ENCODE data around the gene UBXN2A.
A peak's percentile ranks its signal among the peaks of the same experiment; 100 is the strongest.

The UBXN2A gene

GRCh38 chr2:23953625-23954024, 13.4 kb downstream of the UBXN2A start:
- in situ Hi-C loops (cut with HindIII; ENCODE audit: low sequenced_read_pairs) = no loop called here
- no peak overlapping the region for H3K4me3 ChIP-seq (ENCODE audit: low read depth, low read length)
- DNase-seq (ENCODE audit: low read depth) = no peak
- TF ChIP-seq CTCF (IDR thresholded peaks at IDR 0.05; ENCODE audit: low read depth, low read length, missing control alignments) = no peak

GRCh38 chr2:23954325-23955014, 14.2 kb downstream of the UBXN2A start:
- TF ChIP-seq CTCF (IDR thresholded peaks at IDR 0.05; ENCODE audit: low read depth, low read length, missing control alignments) = peak; percentile 56
- in situ Hi-C loops (cut with HindIII; ENCODE audit: low sequenced_read_pairs) = no loop called here
- H3K4me3 ChIP-seq (ENCODE audit: low read depth, low read length) = peak overlapping the region; percentile 21
- no peak for DNase-seq (ENCODE audit: low read depth)

GRCh38 chr2:23967846-23968245, 27.6 kb downstream of the UBXN2A start:
- DNase-seq (ENCODE audit: low read depth) = no peak
- no peak for TF ChIP-seq CTCF (IDR thresholded peaks at IDR 0.05; ENCODE audit: low read depth, low read length, missing control alignments)
- H3K4me3 ChIP-seq (ENCODE audit: low read depth, low read length) = no peak overlapping the region
- in situ Hi-C loops (cut with HindIII; ENCODE audit: low sequenced_read_pairs) = no loop called here

GRCh38 chr2:23976883-23977282, 36.6 kb downstream of the UBXN2A start:
- no peak for DNase-seq (ENCODE audit: low read depth)
- TF ChIP-seq CTCF (IDR thresholded peaks at IDR 0.05; ENCODE audit: low read depth, low read length, missing control alignments) = no peak
- H3K4me3 ChIP-seq (ENCODE audit: low read depth, low read length) = no peak overlapping the region
- in situ Hi-C loops (cut with HindIII; ENCODE audit: low sequenced_read_pairs) = no loop called here

GRCh38 chr2:23988371-23988770, 48.1 kb downstream of the UBXN2A start:
- TF ChIP-seq CTCF (IDR thresholded peaks at IDR 0.05; ENCODE audit: low read depth, low read length, missing control alignments) = no peak
- in situ Hi-C loops (cut with HindIII; ENCODE audit: low sequenced_read_pairs) = no loop called here
- no peak overlapping the region for H3K4me3 ChIP-seq (ENCODE audit: low read depth, low read length)
- DNase-seq (ENCODE audit: low read depth) = no peak

GRCh38 chr2:23992931-23993330, 52.7 kb downstream of the UBXN2A start:
- no peak overlapping the region for H3K4me3 ChIP-seq (ENCODE audit: low read depth, low read length)
- in situ Hi-C loops (cut with HindIII; ENCODE audit: low sequenced_read_pairs) = no loop called here

More at GRCh38 chr2:23992931-23993330, 52.7 kb downstream of the UBXN2A start:
- no peak for TF ChIP-seq CTCF (IDR thresholded peaks at IDR 0.05; ENCODE audit: low read depth, low read length, missing control alignments)
- DNase-seq (ENCODE audit: low read depth) = no peak
